A549 (cell line): ENCODE data around the gene FSCN2. TPM values are rescaled to one million over a fixed set of nuclear protein-coding genes. Genes with fewer than 3 reads are reported as not detected.

Source experiments
- ATAC-seq, 2 experiments: fragments of 200-7000 bp in 1 of 2; fragments of >200 bp in 1 of 2; cut with Nextera tagmentation in 1 of 2; cut with Tn5 transposase in 1 of 2; 3 replicates each; pipeline versions ENCODE4 v1.8.0 to v1.9.1; 2018 to 2020; ENCODE audit warnings: mild to moderate bottlenecking in 1 of 2, moderate library complexity in 1 of 2
- CTCF ChIA-PET: fragments of 300-600 bp; sonication (Branson Sonifier 250); formaldehyde crosslinking; extraction: SDS; loops from one replicate; lab custom pipeline; 2021; ENCODE audit warnings: antibody characterized with exemption, inconsistent platforms; lab: Yijun Ruan, JAX
- POLR2A ChIA-PET: fragments of 350-600 bp; formaldehyde crosslinking; extraction: SDS; loops from one replicate; lab custom pipeline; 2021; ENCODE audit warnings: antibody characterized with exemption, inconsistent platforms; lab: Yijun Ruan, JAX
- DNase-seq, 2 experiments: peaks; one replicate each; pipeline versions ENCODE4 v3.0.0 to v3.0.0-alpha.2; 2011 to 2016; ENCODE audit warnings: low read depth in 1 of 2, low spot score in 1 of 2
- FAIRE-seq: peaks from 2 replicates; lab custom pipeline; 2011; peaks lifted over from hg19 to GRCh38; lab: Jason Lieb, UNC
- H3K27ac ChIP-seq, 2 experiments: fragments of >200 bp; sonication (Bioruptor Twin); formaldehyde crosslinking; 3 replicates each; pipeline ENCODE4 v1.5.1; 2016 to 2017
- H3K4me1 ChIP-seq: fragments of >200 bp; sonication (Bioruptor Twin); formaldehyde crosslinking; 3 replicates; pipeline ENCODE4 v1.6.1; 2016
- H3K4me2 ChIP-seq: fragments of >200 bp; sonication (Bioruptor Twin); formaldehyde crosslinking; 3 replicates; pipeline ENCODE4 v1.6.1; 2016
- H3K4me3 ChIP-seq: fragments of >200 bp; sonication (Bioruptor Twin); formaldehyde crosslinking; 3 replicates; pipeline ENCODE4 v1.5.1; 2016
- H3K9me3 ChIP-seq: fragments of >200 bp; sonication (Bioruptor Twin); formaldehyde crosslinking; 3 replicates; pipeline ENCODE4 v1.6.1; 2016
- CBX2 ChIP-seq: fragments of 200-600 bp; sonication (generic); IDR thresholded peaks from 2 replicates; pipeline ENCODE4 v1.6.1; 2016; ENCODE audit warnings: low read depth, mild to moderate bottlenecking, borderline replicate concordance
- EP300 ChIP-seq, 2 experiments: fragments of >200 bp; sonication (Bioruptor Twin); formaldehyde crosslinking; IDR thresholded peaks; 2 replicates in 1 of 2; 3 replicates in 1 of 2; pipeline ENCODE4 v1.6.1; 2016 to 2017
- FOSL2 ChIP-seq, 2 experiments: fragments of 450-650 bp in 1 of 2; fragments of >200 bp in 1 of 2; sonication (Bioruptor Twin) in 1 of 2; formaldehyde crosslinking; IDR thresholded peaks; 2 replicates each; pipeline versions ENCODE4 v1.5.0 to v1.6.1; 2016 to 2020; ENCODE audit warnings: mild to moderate bottlenecking in 1 of 2, moderate library complexity in 1 of 2
- GATA3 ChIP-seq: IDR thresholded peaks from 2 replicates; pipeline ENCODE4 v1.6.1; 2012; ENCODE audit warnings: borderline replicate concordance
- HOXB5 ChIP-seq: fragments of 250-450 bp; sonication (Bioruptor Pico); IDR thresholded peaks from 2 replicates; pipeline ENCODE4 v1.5.0; 2020; ENCODE audit warnings: mild to moderate bottlenecking, moderate library complexity
- JUN ChIP-seq, 2 experiments: fragments of >200 bp; sonication (Bioruptor Twin); formaldehyde crosslinking; IDR thresholded peaks; 2 replicates in 1 of 2; 3 replicates in 1 of 2; pipeline ENCODE4 v1.6.1; 2016 to 2017
- JUNB ChIP-seq: fragments of >200 bp; sonication (Bioruptor Twin); formaldehyde crosslinking; IDR thresholded peaks from 2 replicates; pipeline ENCODE4 v1.6.1; 2016
- MAFK ChIP-seq: fragments of 450-650 bp; IDR thresholded peaks from 2 replicates; pipeline ENCODE4 v1.6.1; 2014; ENCODE audit not compliant: partially characterized antibody
- NPAS2 ChIP-seq: fragments of 250-450 bp; sonication (Bioruptor Pico); IDR thresholded peaks from 2 replicates; pipeline ENCODE4 v1.8.0; 2022; ENCODE audit warnings: mild to moderate bottlenecking, moderate library complexity, borderline replicate concordance
- POLR2A ChIP-seq: IDR thresholded peaks from 2 replicates; pipeline ENCODE4 v1.6.1; 2012; ENCODE audit warnings: mild to moderate bottlenecking, low read length
- POLR2AphosphoS2 ChIP-seq: conservative IDR thresholded peaks from 2 replicates; pipeline ENCODE4 v1.6.1; 2012; ENCODE audit warnings: low read length, improper control_type of control experiment, inconsistent platforms
- RAD21 ChIP-seq, 2 experiments: fragments of >200 bp in 1 of 2; sonication (Bioruptor Twin) in 1 of 2; formaldehyde crosslinking in 1 of 2; IDR thresholded peaks in 1 of 2; conservative IDR thresholded peaks in 1 of 2; 2 replicates in 1 of 2; 3 replicates in 1 of 2; pipeline ENCODE4 v1.6.1; 2012 to 2018; ENCODE audit warnings: inconsistent platforms in 1 of 2
- TFCP2L1 ChIP-seq: fragments of 250-450 bp; sonication (Bioruptor Pico); IDR thresholded peaks from 2 replicates; pipeline ENCODE4 v1.5.0; 2021; ENCODE audit warnings: mild to moderate bottlenecking
- TP53 ChIP-seq: fragments of 250-450 bp; sonication (Bioruptor Pico); IDR thresholded peaks from 2 replicates; pipeline ENCODE4 v1.5.0; 2021; ENCODE audit warnings: mild to moderate bottlenecking, moderate library complexity
- ZSCAN20 ChIP-seq: fragments of 250-450 bp; sonication (Bioruptor Pico); IDR thresholded peaks from 2 replicates; pipeline ENCODE4 v1.8.0; 2022; ENCODE audit warnings: mild to moderate bottlenecking, moderate library complexity
- WGBS: methylation state at CpG from one replicate; pipeline ENCODE4 v1.1.6; 2017; ENCODE audit errors: missing lambda C conversion rate; 5-methylcytosine and 5-hydroxymethylcytosine counted together
- polyA plus RNA-seq, 4 experiments: library from polyadenylated mRNA; depleted of rRNA in 3 of 4; stranded (reverse); fragments of >200 nt; fragmentation: RNase III in 1 of 4; extraction: RNeasy Plus Mini Kit Qiagen cat#74134 plus additional on column Dnase treatment in 1 of 4; gene quantifications; 2 replicates in 3 of 4; 3 replicates in 1 of 4; pipeline ENCODE4 v1.2.3, GENCODE V29; 2011 to 2017
- TF ChIP-seq, protein P1 (sequence below): IDR thresholded peaks from 2 replicates; pipeline ENCODE4 v1.6.1; 2012
- TF ChIP-seq, protein P2 (sequence below): IDR thresholded peaks from 2 replicates; pipeline ENCODE4 v1.6.1; 2012; ENCODE audit warnings: low read depth, borderline replicate concordance
- TF ChIP-seq, protein P3 (sequence below): IDR thresholded peaks from 2 replicates; pipeline ENCODE4 v1.6.1; 2012

FSCN2 gene
- polyA plus RNA-seq, 2 of the 4 experiments (the other 2 are of a cell fraction), result 0.84 to 1.3 TPM

DNA sequence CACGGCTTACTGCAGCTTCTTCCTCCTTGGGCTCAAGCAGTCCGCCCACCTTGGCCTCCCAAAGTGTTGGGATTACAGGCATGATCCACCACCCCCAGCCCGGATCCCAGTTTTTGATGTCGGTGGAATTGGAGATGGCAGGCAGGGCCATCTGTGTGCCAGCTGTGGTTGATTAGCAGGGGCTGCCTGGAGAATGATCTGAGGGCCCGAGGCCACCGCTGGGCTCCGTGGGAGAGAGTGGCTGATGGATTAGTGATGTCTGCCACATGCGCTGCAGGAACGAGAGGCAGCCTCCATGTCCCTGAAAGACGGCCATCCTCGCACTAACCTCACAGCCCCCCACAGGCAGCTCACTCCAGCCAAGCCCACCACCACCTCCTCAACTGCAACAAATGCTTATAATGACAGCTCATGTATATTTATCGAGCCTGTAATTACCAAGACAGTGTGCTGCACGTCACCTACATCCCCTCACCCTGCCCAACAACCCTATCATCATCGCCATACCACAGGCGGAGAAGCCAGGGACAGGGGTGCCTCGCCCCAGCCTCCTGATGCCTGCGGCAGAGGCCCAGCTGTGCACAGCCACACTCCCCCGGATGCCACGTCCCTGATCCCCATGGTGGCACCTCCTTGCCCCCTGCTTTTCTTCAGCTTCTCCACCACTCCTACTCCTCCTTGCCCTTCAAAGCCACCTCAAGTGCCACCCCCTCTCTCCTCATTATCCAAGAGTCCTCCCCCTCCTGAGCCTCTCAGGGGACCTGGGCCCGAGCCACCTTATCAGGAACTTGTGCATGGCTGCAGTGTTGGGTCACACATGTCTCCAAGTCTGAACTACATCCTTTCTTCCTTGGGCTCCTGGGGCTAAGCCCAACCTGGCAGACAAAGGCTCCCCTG, 48.8 kb upstream of the FSCN2 start:
- H3K9me3 ChIP-seq, result no peaks in the 10 kb centered on the region
- peaks cover 25% of the 10 kb centered on the region for H3K4me1 ChIP-seq
- CTCF ChIA-PET, result interaction anchor here (0.6 to 8.6 kb wide), 12 partner anchors 28 to 220 kb away, joined by 3 to 184 read pairs (median 4); partner anchors contain the start of gene BAHCC1
- whole genome bisulfite sequencing, result 93% methylated on average over 20 of the region's 20 CpGs
- no peak overlapping the region for H3K4me3 ChIP-seq
- no peak for TF ChIP-seq TFCP2L1 (CRISPR knock-in tag)
- TF ChIP-seq, protein P1, sequence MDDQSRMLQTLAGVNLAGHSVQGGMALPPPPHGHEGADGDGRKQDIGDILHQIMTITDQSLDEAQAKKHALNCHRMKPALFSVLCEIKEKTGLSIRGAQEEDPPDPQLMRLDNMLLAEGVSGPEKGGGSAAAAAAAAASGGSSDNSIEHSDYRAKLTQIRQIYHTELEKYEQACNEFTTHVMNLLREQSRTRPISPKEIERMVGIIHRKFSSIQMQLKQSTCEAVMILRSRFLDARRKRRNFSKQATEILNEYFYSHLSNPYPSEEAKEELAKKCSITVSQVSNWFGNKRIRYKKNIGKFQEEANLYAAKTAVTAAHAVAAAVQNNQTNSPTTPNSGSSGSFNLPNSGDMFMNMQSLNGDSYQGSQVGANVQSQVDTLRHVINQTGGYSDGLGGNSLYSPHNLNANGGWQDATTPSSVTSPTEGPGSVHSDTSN, result no peak
- no peak for TF ChIP-seq GATA3
- TF ChIP-seq JUN (IDR thresholded peaks at IDR 0.05), result no peak
- TF ChIP-seq, all 56 proteins: peak for 0
- ATAC-seq (no peak), DNase-seq (no peak), FAIRE-seq (no peak)
- POLR2A ChIA-PET, result no interaction called here
- H3K27ac ChIP-seq, result no peak overlapping the region
- H3K4me2 ChIP-seq, result no peak overlapping the region

DNA sequence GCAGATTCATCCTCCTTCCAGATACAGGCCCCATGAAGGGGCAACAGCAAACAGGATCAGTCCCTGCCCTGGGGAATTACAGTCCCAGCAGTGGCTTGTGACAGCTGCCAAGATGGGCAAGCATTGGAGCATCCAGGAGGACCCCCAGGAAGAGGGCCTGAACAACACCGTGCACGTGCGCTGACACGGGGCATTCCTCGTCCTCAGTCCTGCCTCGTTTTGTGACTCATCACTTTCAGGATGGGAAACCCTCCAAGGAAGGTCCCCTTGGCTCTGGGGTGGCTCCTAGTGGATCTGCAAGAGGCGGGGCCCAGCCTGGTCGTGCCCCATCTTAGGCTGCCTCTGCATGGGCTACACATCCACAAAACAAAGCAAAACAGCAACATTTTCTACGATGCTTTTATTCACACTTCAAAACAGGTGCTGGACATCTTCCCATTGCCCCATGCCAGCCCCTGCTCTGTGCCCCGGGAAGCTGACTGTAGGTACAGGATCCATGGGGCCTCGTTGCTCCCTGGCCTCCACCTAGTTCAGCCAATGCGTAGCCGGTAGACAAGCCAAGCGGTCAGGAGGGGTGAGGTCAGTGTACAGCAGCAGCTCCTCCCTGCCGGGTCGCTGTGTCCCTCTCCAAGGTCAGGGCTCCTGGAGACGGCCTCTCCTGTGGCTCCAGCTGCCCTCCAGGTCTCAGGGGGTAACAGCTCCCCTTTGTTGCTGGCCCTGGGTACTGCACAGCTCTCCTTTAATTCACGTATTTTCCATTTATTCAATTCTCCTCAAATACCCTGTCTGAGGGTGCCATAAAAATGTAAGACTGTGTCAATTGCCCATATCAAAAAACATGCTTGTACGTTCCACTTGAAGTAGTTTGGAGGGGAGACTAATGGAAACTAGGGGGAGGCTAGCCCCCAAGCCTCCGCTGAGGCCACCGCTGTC, 47.8 kb upstream of the FSCN2 start:
- POLR2A ChIA-PET, result interaction anchor here (0.6 kb wide), 1 partner anchor 1026 kb away, joined by 4 read pairs; no protein-coding TSS in a partner anchor

DNA sequence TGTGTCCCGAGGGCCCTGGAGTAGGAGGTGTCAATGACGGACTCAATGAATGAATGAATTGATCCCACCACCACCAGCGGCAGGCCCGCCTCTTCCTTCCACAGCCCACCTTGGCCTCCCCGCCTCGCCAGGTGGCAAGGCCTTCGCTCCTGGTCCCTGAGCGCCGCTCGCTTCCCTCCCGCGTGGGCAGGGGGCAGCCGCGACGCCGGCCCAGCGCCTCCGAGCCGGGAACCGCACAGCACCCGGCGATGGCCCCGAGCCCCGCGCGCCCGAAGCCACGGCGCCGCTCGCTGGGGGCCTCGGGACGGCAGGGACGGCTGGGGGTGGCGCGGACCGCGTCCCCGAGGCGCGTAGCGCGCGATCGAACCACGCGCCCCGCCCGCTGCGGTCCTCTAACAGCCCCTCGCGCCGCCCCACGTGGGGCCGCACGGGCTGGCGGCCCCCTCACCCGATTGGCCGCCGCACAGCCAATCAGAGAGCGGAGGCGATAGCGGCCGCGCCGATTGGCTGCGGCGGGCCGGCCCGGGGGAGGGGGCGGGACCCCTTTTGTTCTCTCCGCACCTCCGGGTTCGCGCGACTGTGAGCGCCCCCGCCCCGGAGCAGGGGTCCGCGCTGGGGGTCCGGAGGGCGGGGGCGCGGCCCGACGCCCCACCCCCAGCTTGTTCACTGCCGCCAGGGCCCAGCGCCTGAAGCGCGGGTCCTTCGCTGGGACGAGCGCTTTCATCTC, 46.9 kb upstream of the FSCN2 start:
- POLR2A ChIA-PET, result interaction anchor here (1.1 kb wide), 1 partner anchor 62 kb away, joined by 4 read pairs; no protein-coding TSS in a partner anchor
- Histone ChIP-seq H3K4me2 (peak overlapping the region; percentile 97), H3K9me3 (no peaks in the 10 kb centered on the region), H3K4me3 (peak overlapping the region; percentile 43), H3K27ac (peak overlapping the region; percentile 45 to 78; a peak in 5 of 6 replicates), H3K4me1 (peaks cover 29% of the 10 kb centered on the region)
- TF ChIP-seq TP53 (CRISPR knock-in tag), result peak; percentile 82; the same call in 1 of the 2 replicates
- peak; percentile 17; the same call in 1 of the 2 replicates for TF ChIP-seq POLR2A
- no peak for TF ChIP-seq JUNB
- TF ChIP-seq FOSL2 (IDR thresholded peaks at IDR 0.05), result no peak
- 0 out of 2 replicates have a peak, but pooled peaks have one; percentile 24 for TF ChIP-seq FOSL2 (CRISPR knock-in tag; IDR thresholded peaks at IDR 0.05)
- peak; percentile 90 for TF ChIP-seq NPAS2
- TF ChIP-seq, protein P2, sequence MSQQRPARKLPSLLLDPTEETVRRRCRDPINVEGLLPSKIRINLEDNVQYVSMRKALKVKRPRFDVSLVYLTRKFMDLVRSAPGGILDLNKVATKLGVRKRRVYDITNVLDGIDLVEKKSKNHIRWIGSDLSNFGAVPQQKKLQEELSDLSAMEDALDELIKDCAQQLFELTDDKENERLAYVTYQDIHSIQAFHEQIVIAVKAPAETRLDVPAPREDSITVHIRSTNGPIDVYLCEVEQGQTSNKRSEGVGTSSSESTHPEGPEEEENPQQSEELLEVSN, result peak; percentile 89
- TF ChIP-seq, protein P3, sequence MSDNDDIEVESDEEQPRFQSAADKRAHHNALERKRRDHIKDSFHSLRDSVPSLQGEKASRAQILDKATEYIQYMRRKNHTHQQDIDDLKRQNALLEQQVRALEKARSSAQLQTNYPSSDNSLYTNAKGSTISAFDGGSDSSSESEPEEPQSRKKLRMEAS, result peak; percentile 94
- peak; percentile 90 for TF ChIP-seq HOXB5 (CRISPR knock-in tag)
- TF ChIP-seq ZSCAN20 (CRISPR knock-in tag), result 0 out of 2 replicates have a peak, but pooled peaks have one; percentile 67
- TF ChIP-seq EP300 (IDR thresholded peaks at IDR 0.05), result no peak
- CTCF ChIA-PET, result interaction anchor here (0.8 to 8.6 kb wide), 11 partner anchors 7 to 338 kb away, joined by 3 to 184 read pairs (median 4); partner anchors contain the start of gene BAHCC1
- peak; percentile 40 to 58; a peak in 4 of 6 replicates for ATAC-seq
- WGBS, result 31% methylated on average over 63 of the region's 94 CpGs
- DNase-seq, result peak; percentile 52 to 87
- no peak for FAIRE-seq

More for the DNA sequence above, 47.8 kb upstream of the FSCN2 start:
- FAIRE-seq (no peak), DNase-seq (peak in 1 of 2 experiments; percentile 56), ATAC-seq (no peak)
- peak overlapping the region; percentile 97 for H3K4me2 ChIP-seq
- CTCF ChIA-PET, result interaction anchor here (0.6 to 8.6 kb wide), 11 partner anchors 12 to 517 kb away, joined by 3 to 184 read pairs (median 4); partner anchors contain the start of gene BAHCC1
- peak; percentile 67 for TF ChIP-seq MAFK
- TF ChIP-seq POLR2AphosphoS2, result no peak
- TF ChIP-seq FOSL2 (IDR thresholded peaks at IDR 0.05), result no peak
- peak; percentile 50 for TF ChIP-seq FOSL2 (CRISPR knock-in tag; IDR thresholded peaks at IDR 0.05)
- 0 out of 5 replicates have a peak, but pooled peaks have one; percentile 9 to 21 for TF ChIP-seq RAD21 (conservative IDR thresholded peaks at IDR 0.05 in 1 of 2, IDR thresholded peaks at IDR 0.05 in 1 of 2)
- TF ChIP-seq CBX2, result no peak
- WGBS, result 83% methylated on average over 21 of the region's 21 CpGs
- no peaks in the 10 kb centered on the region for H3K9me3 ChIP-seq
- H3K4me3 ChIP-seq, result no peak overlapping the region; the same call in 2 of the 3 replicates
- H3K4me1 ChIP-seq, result peaks cover 29% of the 10 kb centered on the region
- peak overlapping the region in 1 of 2 experiments; percentile 78; a peak in 3 of 6 replicates for H3K27ac ChIP-seq
